ENCODE data around the gene RFC5. TPM values are rescaled to one million over a fixed set of nuclear protein-coding genes. Genes with fewer than 3 reads are reported as not detected.

Gene RFC5
- total and polyA plus RNA-seq, 2 of the 13 experiments (the other 11 are each of a cell fraction or from before 2014, with no cell fraction given): 16.8 to 51.4 TPM

GRCh38 chr12:118061011-118061872 lies 44.7 kb downstream of the RFC5 start, which contains the start of gene WSB2 (continued):
- TF ChIP-seq KDM1A (CRISPR knock-in tag; IDR thresholded peaks at IDR 0.05): no peak
- TF ChIP-seq SNAI1 (CRISPR knock-in tag; IDR thresholded peaks at IDR 0.05; ENCODE audit: borderline replicate concordance): no peak
- no peak for TF ChIP-seq ZNF547 (CRISPR knock-in tag; IDR thresholded peaks at IDR 0.05)
- TF ChIP-seq ZNF446 (CRISPR knock-in tag; IDR thresholded peaks at IDR 0.05): no peak
- TF ChIP-seq ZNF878 (CRISPR knock-in tag; IDR thresholded peaks at IDR 0.05): no peak
- no peak for TF ChIP-seq CREB3 (CRISPR knock-in tag; IDR thresholded peaks at IDR 0.05)
- TF ChIP-seq PAXIP1 (CRISPR knock-in tag; conservative IDR thresholded peaks at IDR 0.05): 0 out of 2 replicates have a peak, but pooled peaks have one; percentile 14
- TF ChIP-seq KDM5A (IDR thresholded peaks at IDR 0.05; ENCODE audit: borderline replicate concordance, low read length): peak; percentile 30; the same call in 1 of the 2 replicates
- TF ChIP-seq TAF15 (IDR thresholded peaks at IDR 0.05; ENCODE audit: low read depth, low read length, poor library complexity, severe bottlenecking): no peak
- TF ChIP-seq RFX5 (IDR thresholded peaks at IDR 0.05; ENCODE audit: low read depth, low read length): no peak
- no peak for TF ChIP-seq ZNF143 (CRISPR knock-in tag; IDR thresholded peaks at IDR 0.05)
- TF ChIP-seq ZNF709 (CRISPR knock-in tag; IDR thresholded peaks at IDR 0.05): no peak
- no peak for TF ChIP-seq TFDP2 (CRISPR knock-in tag; IDR thresholded peaks at IDR 0.05)
- TF ChIP-seq KLF6 (CRISPR knock-in tag; IDR thresholded peaks at IDR 0.05): no peak
- TF ChIP-seq TFAP4 (IDR thresholded peaks at IDR 0.05; ENCODE audit: borderline replicate concordance, low read depth): peak; percentile 81; the same call in 1 of the 2 replicates
- no peak for TF ChIP-seq IRF1 (CRISPR knock-in tag; IDR thresholded peaks at IDR 0.05; ENCODE audit: low read depth)
- TF ChIP-seq CAMTA2 (CRISPR knock-in tag; IDR thresholded peaks at IDR 0.05; ENCODE audit: borderline replicate concordance): no peak
- TF ChIP-seq ZNF280B (CRISPR knock-in tag; IDR thresholded peaks at IDR 0.05; ENCODE audit: borderline replicate concordance): no peak
- TF ChIP-seq U2AF2 (IDR thresholded peaks at IDR 0.05; ENCODE audit: low read depth, low read length): no peak
- TF ChIP-seq ZNF678 (CRISPR knock-in tag; IDR thresholded peaks at IDR 0.05): no peak
